ENCODE measurements around the gene DRC3.

DNA sequence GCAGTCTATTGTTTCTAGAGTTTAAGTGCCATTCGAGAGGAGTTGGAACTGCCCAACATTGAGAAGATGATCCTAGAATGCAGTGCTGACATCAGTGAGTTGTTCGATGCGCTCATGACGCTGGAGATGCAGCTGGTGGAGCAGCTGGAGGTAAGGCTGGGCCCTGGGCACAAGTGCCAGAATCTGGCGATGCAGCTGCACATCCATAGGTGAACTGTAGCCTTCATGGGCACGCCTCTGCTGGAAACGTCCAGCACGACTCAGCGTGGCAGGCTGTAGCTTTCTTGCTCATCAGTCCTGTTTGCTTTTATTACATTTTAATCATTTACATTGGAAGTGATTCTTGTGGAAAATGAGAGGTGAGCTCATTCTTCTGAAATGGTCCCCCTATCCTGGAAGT is 31.7 kb downstream of the DRC3 start:
- no peak for TF ChIP-seq CTCF (IDR thresholded peaks at IDR 0.05; ENCODE audit: extremely low read depth in 1 of 2, insufficient read depth in 1 of 2, low read depth in 1 of 2, low read length in 2 of 2)
- TF ChIP-seq POLR2AphosphoS5 (IDR thresholded peaks at IDR 0.05; ENCODE audit: insufficient read depth, low read depth, low read length), result no peak
- no peak for TF ChIP-seq MYC (IDR thresholded peaks at IDR 0.05; ENCODE audit: low read depth, low read length)
- no peak for TF ChIP-seq EZH2 (IDR thresholded peaks at IDR 0.05; ENCODE audit: borderline replicate concordance, low read depth, low read length, severe bottlenecking)
- TF ChIP-seq POLR2A (IDR thresholded peaks at IDR 0.05; ENCODE audit: low read depth, low read length), result no peak
- TF ChIP-seq MAX (IDR thresholded peaks at IDR 0.05; ENCODE audit: insufficient read depth, insufficient read length), result no peak
- TF ChIP-seq GATA2 (IDR thresholded peaks at IDR 0.05; ENCODE audit: insufficient read depth, insufficient read length, low read depth, low read length), result no peak
